ENCODE results near the gene FAIM2. TPM values are rescaled to one million over a fixed set of nuclear protein-coding genes. Genes with fewer than 3 reads are reported as not detected.

The FAIM2 gene
- total RNA-seq, 1 donor from 2014 or later, result 1.6 TPM

DNA sequence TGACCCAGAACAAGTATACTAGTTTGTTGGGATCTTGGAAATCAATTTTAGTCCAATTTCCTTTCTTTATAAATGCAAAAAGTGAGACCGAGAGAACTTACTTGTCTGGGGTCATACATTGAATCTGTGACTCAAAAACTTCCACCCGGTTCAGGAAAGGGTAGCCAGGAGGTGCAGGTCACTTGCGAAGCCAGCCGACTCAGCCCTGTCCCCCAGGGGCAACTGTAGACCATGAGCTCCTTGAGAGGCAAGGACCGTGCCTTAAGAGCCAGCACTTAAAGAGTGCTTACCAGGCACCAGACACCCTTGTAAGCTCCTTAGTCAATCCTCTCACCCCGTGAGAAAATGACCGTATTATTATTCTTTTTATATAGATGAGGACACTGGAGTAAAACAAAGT, 60.3 kb downstream of the FAIM2 start:
- H3K9me3 Mint-ChIP-seq, result no peaks in the 10 kb centered on the region
- H3K4me1 Mint-ChIP-seq, result peaks cover 21% of the 10 kb centered on the region
- peaks cover 24% of the 10 kb centered on the region for H3K27me3 Mint-ChIP-seq (ENCODE audit: low read depth)
- H3K27ac Mint-ChIP-seq (ENCODE audit: unreplicated experiment), result peak overlapping the region; percentile 95
- peak overlapping the region; percentile 94 for H3K4me3 Mint-ChIP-seq
- TF ChIP-seq, protein P1, sequence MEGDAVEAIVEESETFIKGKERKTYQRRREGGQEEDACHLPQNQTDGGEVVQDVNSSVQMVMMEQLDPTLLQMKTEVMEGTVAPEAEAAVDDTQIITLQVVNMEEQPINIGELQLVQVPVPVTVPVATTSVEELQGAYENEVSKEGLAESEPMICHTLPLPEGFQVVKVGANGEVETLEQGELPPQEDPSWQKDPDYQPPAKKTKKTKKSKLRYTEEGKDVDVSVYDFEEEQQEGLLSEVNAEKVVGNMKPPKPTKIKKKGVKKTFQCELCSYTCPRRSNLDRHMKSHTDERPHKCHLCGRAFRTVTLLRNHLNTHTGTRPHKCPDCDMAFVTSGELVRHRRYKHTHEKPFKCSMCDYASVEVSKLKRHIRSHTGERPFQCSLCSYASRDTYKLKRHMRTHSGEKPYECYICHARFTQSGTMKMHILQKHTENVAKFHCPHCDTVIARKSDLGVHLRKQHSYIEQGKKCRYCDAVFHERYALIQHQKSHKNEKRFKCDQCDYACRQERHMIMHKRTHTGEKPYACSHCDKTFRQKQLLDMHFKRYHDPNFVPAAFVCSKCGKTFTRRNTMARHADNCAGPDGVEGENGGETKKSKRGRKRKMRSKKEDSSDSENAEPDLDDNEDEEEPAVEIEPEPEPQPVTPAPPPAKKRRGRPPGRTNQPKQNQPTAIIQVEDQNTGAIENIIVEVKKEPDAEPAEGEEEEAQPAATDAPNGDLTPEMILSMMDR (conservative IDR thresholded peaks at IDR 0.05), result no peak
- no peak for DNase-seq (ENCODE audit: low read depth, low spot score)
- no peaks in the 10 kb centered on the region for H3K36me3 Mint-ChIP-seq (ENCODE audit: low read depth)

DNA sequence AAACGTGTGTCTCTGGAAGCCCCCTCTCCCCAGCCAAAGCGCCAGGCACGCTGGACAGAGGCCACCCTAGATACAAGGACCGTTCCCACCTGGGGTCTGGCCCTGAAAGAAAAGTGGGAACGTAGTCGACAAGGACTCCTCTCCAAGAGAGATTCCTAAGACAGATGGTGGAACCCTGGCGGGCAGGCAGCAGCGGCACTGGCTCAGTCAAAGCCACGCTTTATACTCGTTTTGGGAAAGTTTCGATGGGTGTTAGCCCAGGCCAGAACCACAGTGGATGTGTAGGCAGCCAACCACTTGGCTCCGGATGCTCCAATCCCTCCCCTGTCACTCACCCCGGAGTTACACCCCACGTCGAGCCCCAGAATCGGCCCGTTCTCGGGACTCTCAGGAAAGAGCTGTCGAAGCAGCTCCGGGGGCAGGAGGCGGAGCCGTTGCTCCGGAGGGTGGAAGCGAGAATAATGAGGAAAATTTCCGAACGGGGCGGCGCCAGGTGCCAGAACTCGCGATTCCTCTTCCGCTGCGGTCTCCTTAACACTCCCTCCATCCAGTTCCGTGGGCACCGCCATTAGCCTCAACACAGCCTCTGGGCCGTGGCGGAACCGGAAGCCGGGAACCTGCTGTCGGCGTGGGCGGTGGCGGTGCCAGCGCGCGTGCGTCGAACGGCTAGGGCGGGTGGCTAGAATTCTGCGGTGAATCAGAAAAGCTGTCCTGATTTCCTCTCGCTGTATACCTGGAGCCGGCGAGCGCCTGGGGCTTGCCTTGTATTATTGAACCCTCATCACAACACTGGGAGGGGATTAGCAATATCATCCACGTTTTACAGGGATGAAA, 61.0 kb downstream of the FAIM2 start, which contains the start of gene BCDIN3D:
TSS of gene BCDIN3D (minus strand) at position 588 of the 834 bp plus-strand sequence. CDS start at position 569, 19 bp downstream.
- H3K4me3 Mint-ChIP-seq, result peak within 1 kb of the TSS; percentile 94
- H3K36me3 Mint-ChIP-seq (ENCODE audit: low read depth), result no peaks in the 10 kb centered on the region
- H3K4me1 Mint-ChIP-seq, result peaks cover 21% of the 10 kb centered on the region
- TF ChIP-seq, protein P1 (conservative IDR thresholded peaks at IDR 0.05), result no peak
- H3K9me3 Mint-ChIP-seq, result no peaks in the 10 kb centered on the region
- DNase-seq (ENCODE audit: low read depth, low spot score), result peak; percentile 79
- H3K27ac Mint-ChIP-seq (ENCODE audit: unreplicated experiment), result peak within 1 kb of the TSS; percentile 95
- peaks cover 18% of the 10 kb centered on the region for H3K27me3 Mint-ChIP-seq (ENCODE audit: low read depth)

DNA sequence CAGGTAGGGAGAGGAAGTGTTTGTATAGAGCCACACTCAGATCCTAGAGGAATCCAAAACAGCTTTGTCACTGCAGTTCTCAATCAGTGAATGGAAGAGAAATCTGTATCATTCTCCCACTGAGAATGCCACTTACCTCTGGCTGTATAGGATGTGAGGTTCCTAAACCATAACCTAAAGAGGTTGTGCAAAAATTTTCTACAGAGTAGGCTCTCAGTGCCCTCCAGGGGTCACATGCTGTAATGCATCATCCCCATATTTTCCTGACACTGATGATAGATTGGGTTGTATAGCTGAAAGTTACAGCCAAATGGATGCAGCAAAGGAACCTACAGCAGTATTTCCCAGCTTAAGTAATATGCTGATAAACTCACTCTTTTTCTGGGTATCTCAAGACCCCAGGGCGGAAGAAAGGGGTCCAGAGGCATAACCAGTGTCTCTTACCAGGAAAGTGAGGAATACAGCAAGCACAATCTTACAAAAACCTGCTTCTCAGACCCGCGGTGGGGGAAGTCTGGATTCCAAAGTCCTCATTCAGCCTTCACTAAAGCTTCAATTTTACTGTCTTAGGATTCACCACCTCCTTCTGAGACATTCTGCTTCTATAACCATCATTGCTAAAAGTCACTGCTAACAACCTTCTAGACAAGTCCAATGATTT, 64.6 kb downstream of the FAIM2 start:
- no peaks in the 10 kb centered on the region for H3K36me3 Mint-ChIP-seq (ENCODE audit: low read depth)
- DNase-seq (ENCODE audit: low read depth, low spot score), result peak; percentile 37
- no peaks in the 10 kb centered on the region for H3K9me3 Mint-ChIP-seq

DNA sequence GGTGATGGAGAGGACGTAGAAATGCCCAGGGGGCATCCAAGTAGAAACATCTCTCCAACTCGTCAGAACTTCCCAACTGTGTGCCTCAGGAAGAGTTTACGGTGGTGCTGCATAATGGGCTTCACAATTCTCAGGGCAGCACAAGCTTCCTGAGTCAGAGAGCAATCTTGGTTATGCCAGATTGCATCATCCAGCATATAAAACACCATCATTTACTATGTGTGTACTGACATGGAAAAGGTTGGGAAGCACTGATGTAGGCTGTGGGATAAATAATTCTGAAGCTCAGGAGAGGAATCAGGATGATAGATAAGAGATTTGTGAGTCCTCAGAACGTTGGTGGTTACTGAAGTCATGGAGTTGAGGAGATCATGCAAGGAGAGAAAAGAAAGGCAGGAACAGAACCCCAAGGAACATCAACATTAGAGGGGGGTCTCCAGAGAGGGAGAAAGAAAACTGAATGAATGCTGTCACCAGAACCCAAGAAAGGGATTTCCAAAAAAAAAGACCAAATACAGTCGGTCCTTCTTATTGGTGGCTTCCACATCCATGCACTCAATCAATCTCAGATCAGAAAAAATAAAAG, 70.8 kb downstream of the FAIM2 start:
- TF ChIP-seq, protein P1 (conservative IDR thresholded peaks at IDR 0.05), result no peak
- Mint-ChIP-seq H3K9me3 (no peaks in the 10 kb centered on the region), H3K4me3 (no peak overlapping the region), H3K27ac (ENCODE audit: unreplicated experiment) (no peak overlapping the region), H3K4me1 (peaks cover 12% of the 10 kb centered on the region), H3K36me3 (ENCODE audit: low read depth) (no peaks in the 10 kb centered on the region), H3K27me3 (ENCODE audit: low read depth) (no peaks in the 10 kb centered on the region)
- DNase-seq (ENCODE audit: low read depth, low spot score), result no peak

More for the DNA sequence above, 64.6 kb downstream of the FAIM2 start:
- TF ChIP-seq, protein P1 (conservative IDR thresholded peaks at IDR 0.05), result peak; percentile 73
- Mint-ChIP-seq H3K27me3 (ENCODE audit: low read depth) (no peaks in the 10 kb centered on the region), H3K4me1 (peaks cover 21% of the 10 kb centered on the region), H3K4me3 (peak overlapping the region; percentile 60), H3K27ac (ENCODE audit: unreplicated experiment) (no peak overlapping the region)

DNA sequence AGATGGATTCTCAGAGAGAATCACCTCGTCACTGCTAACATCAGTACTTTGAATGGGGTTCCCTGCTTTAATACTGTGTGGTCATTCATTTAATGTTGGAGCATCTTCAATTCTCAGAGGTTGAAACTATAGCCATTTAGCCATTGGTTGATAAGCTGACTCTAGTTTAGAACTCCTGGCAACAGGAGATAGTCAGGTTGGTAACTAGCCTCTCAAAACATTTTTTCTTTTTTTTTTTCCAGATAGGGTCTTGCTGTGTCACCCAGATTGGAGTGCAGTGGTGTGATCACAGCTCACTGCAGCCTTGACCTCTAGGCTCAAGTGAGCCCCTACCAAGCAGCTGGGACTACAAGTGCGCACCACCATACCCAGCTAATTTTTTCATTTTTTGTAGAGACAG, 72.0 kb downstream of the FAIM2 start:
- no peak overlapping the region for H3K27ac Mint-ChIP-seq (ENCODE audit: unreplicated experiment)
- H3K4me3 Mint-ChIP-seq, result no peak overlapping the region
- no peaks in the 10 kb centered on the region for H3K27me3 Mint-ChIP-seq (ENCODE audit: low read depth)
- no peaks in the 10 kb centered on the region for H3K9me3 Mint-ChIP-seq
- no peak for DNase-seq (ENCODE audit: low read depth, low spot score)
- TF ChIP-seq, protein P1 (conservative IDR thresholded peaks at IDR 0.05), result no peak
- H3K36me3 Mint-ChIP-seq (ENCODE audit: low read depth), result no peaks in the 10 kb centered on the region
- H3K4me1 Mint-ChIP-seq, result peaks cover 20% of the 10 kb centered on the region

Data from neural crest cell (in vitro differentiated cells).